IPS-20b (cell line): Measurements from ENCODE around the gene SMYD3.

Experiments
- H3K27ac ChIP-seq: one replicate; pipeline ENCODE4 v1.5.1; 2013; ENCODE audit warnings: low read length
- H3K27me3 ChIP-seq: 2 replicates; pipeline ENCODE4 v1.6.1; 2013; ENCODE audit warnings: mild to moderate bottlenecking, low read length, inconsistent platforms; ENCODE audit not compliant: insufficient read depth
- H3K36me3 ChIP-seq: 2 replicates; pipeline ENCODE4 v1.6.1; 2013; ENCODE audit warnings: low read depth, mild to moderate bottlenecking, inconsistent platforms, low read length, moderate library complexity; ENCODE audit not compliant: insufficient read depth
- H3K4me1 ChIP-seq: 2 replicates; pipeline ENCODE4 v1.6.1; 2013; ENCODE audit warnings: mild to moderate bottlenecking, control low read depth, inconsistent platforms, low read length, moderate library complexity; ENCODE audit not compliant: insufficient read depth
- H3K4me3 ChIP-seq: 2 replicates; pipeline ENCODE4 v1.5.1; 2013; ENCODE audit warnings: mild to moderate bottlenecking, low read length, inconsistent platforms
- H3K9ac ChIP-seq: 2 replicates; pipeline ENCODE4 v1.6.1; 2013; ENCODE audit warnings: low read depth, mild to moderate bottlenecking, inconsistent platforms, low read length, moderate library complexity
- H3K9me3 ChIP-seq: 2 replicates; pipeline ENCODE4 v1.6.1; 2013; ENCODE audit warnings: mild to moderate bottlenecking, low read depth, low read length, inconsistent platforms; ENCODE audit not compliant: insufficient read depth

SMYD3 gene

DNA sequence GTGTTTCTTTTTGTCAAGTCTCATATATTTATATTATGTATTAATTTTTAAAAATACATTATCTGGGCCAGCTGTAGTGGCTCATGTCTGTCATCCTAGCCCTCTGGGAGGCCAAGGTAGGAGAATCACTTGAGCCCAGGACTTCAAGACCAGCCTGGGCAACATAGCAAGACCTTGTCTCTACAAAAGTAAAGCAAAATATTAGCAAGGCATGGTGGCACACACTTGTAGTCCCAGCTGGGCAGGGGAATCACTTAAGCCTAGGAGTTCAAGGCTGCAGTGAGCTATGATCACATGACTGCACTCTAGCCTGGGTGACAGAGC, 189.1 kb downstream of the SMYD3 start:
- Histone ChIP-seq H3K9ac (no peak overlapping the region), H3K9me3 (no peaks in the 10 kb centered on the region), H3K4me1 (peaks cover 2% of the 10 kb centered on the region; the same call in 1 of the 2 replicates), H3K36me3 (no peaks in the 10 kb centered on the region), H3K27me3 (no peaks in the 10 kb centered on the region), H3K27ac (no peak overlapping the region), H3K4me3 (no peak overlapping the region)

DNA sequence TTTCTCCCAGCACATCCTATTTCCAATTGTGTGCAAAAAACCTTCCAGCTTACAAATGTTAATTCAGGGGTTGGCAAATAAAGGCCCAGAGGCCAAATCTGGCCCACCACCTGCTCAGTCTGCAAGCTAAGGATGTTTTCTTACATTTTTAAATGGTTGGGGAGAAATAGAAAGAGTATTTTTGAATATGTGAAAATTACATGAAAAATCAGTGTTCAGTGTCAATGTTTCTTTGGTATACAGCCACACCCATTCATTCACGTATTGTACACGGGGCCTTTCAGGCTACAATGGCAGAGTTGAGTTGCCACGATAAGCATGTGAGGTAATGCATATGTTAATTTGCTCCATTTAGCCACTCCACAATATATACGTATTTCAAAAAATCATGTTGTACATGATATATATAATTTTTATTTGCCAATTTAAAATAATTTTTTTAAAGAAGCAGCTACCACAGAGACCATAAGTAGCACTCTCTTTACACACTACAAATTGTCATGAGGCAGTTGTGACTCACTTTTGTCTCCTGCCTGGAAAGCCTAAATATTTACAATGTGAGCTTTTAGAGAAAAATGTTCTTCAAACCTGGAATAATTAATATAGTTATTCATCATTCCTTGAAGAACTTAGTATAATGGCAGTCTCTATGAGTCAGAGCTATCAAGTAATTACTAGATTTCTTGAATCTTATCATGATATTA, 189.6 kb downstream of the SMYD3 start:
- Histone ChIP-seq H3K9me3 (no peaks in the 10 kb centered on the region), H3K27ac (no peak overlapping the region), H3K9ac (no peak overlapping the region), H3K4me3 (no peak overlapping the region), H3K4me1 (peaks cover 2% of the 10 kb centered on the region; the same call in 1 of the 2 replicates), H3K27me3 (no peaks in the 10 kb centered on the region), H3K36me3 (no peaks in the 10 kb centered on the region)

DNA sequence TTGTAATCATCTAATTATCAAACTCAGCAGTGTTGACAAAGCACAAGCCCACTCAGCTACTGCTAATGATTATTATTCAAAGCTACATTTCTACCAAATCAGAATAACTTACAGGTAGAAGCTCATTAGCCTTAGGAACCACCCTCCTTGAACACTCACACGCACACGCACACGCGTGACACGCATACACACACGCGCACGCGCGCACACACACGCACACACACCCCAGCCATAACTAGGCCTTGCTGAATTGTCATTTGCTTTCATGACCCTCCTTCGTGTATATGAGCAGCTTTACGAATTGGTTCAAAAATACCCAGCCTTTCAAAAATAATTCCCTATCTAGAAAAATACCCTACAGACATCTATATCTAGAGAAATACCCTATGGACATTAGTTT, 195.6 kb downstream of the SMYD3 start:
- no peaks in the 10 kb centered on the region for H3K27me3 ChIP-seq
- no peaks in the 10 kb centered on the region for H3K9me3 ChIP-seq
- H3K27ac ChIP-seq, result no peak overlapping the region
- no peaks in the 10 kb centered on the region for H3K36me3 ChIP-seq
- H3K9ac ChIP-seq, result no peak overlapping the region
- H3K4me1 ChIP-seq, result no peaks in the 10 kb centered on the region
- no peak overlapping the region for H3K4me3 ChIP-seq

DNA sequence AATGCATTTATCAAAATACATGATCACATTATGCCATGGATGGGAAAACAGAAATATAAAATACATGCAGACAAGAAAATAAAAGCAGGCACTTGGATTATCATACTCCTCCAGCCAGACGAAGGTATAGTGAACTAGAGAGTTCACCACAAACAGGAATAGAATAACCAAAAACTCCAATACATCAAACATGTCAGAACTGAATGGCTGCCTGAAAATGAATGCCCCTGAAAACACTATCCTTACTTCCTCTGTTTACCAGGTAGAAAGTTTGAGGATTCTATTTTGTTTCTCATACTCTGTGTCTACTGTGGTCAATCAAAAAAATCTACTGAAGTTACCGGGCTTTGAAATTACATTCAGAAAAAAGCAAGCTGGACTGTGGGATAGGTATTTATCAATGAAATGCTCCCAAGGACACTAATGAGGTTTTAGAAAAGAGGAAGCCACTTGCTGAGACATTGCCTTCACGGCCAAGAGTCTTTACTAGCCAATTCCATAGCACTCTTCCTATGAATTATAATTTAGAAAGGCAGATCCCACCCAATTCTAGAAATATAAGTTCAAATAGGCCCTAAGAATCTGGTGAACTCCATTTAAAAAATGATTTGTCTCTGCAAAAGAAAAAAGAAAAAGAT, 197.7 kb downstream of the SMYD3 start:
- peaks cover 7% of the 10 kb centered on the region; the same call in 1 of the 2 replicates for H3K4me1 ChIP-seq
- no peaks in the 10 kb centered on the region for H3K27me3 ChIP-seq
- no peak overlapping the region for H3K4me3 ChIP-seq
- no peaks in the 10 kb centered on the region for H3K9me3 ChIP-seq
- no peak overlapping the region for H3K9ac ChIP-seq
- H3K36me3 ChIP-seq, result no peaks in the 10 kb centered on the region
- no peak overlapping the region for H3K27ac ChIP-seq

DNA sequence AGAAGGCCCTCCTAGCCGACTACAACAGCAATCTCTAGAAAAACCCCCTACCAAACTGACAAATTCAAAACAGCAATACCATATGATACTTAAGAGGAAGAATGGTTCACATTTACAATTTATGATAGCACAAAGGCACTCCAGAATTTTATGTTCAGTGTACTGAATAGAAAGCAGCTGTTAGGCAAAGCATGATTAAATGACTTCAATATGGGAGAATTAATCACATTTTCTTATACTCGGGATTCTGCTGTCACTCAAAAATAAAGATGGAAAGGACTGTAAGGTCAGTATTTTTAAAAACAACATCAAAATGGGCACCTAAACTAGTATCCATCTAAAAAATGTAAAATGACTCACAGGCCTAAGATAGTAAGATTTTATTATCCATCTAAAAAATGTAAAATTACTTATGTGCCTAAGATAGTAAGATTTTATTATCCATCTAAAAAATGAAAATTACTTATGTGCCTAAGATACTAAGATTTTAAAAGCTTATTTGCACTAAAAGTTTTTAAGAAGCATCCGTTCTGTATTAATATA, 198.5 kb downstream of the SMYD3 start:
- H3K36me3 ChIP-seq, result no peaks in the 10 kb centered on the region
- peaks cover 9% of the 10 kb centered on the region; the same call in 1 of the 2 replicates for H3K4me1 ChIP-seq
- no peaks in the 10 kb centered on the region for H3K9me3 ChIP-seq
- H3K9ac ChIP-seq, result no peak overlapping the region
- no peak overlapping the region for H3K4me3 ChIP-seq
- H3K27me3 ChIP-seq, result no peaks in the 10 kb centered on the region
- H3K27ac ChIP-seq, result no peak overlapping the region

DNA sequence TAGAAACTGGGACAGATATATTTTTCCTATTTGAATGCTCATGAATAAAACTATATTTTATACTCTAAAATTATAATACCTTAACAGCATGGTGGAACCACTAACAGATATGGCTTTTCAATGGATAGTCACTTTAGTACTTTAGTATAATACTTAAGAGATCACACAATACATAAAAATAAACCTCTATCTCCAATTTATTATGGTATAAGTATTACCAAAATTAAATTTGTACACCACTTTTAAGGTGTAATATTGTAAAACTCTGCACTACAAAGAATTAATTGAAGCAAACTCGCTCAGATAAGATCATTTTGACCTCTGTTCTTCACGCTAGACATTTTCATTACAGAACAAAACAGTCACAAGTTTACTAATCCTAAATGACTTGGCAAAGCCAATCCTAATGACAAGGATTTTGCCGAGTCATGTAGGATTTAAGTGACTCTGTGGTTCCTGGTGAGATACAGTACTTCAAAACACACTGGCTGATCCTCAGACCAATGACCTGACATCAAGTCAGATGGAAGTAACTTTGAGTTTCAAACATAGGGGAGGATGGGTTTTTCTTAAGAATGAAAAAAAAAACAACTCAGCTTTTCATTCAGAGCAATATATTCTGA, 200.6 kb downstream of the SMYD3 start:
- Histone ChIP-seq H3K4me3 (no peak overlapping the region), H3K27me3 (no peaks in the 10 kb centered on the region), H3K4me1 (peaks cover 9% of the 10 kb centered on the region; the same call in 1 of the 2 replicates), H3K36me3 (no peaks in the 10 kb centered on the region), H3K9ac (no peak overlapping the region), H3K9me3 (no peaks in the 10 kb centered on the region), H3K27ac (no peak overlapping the region)

DNA sequence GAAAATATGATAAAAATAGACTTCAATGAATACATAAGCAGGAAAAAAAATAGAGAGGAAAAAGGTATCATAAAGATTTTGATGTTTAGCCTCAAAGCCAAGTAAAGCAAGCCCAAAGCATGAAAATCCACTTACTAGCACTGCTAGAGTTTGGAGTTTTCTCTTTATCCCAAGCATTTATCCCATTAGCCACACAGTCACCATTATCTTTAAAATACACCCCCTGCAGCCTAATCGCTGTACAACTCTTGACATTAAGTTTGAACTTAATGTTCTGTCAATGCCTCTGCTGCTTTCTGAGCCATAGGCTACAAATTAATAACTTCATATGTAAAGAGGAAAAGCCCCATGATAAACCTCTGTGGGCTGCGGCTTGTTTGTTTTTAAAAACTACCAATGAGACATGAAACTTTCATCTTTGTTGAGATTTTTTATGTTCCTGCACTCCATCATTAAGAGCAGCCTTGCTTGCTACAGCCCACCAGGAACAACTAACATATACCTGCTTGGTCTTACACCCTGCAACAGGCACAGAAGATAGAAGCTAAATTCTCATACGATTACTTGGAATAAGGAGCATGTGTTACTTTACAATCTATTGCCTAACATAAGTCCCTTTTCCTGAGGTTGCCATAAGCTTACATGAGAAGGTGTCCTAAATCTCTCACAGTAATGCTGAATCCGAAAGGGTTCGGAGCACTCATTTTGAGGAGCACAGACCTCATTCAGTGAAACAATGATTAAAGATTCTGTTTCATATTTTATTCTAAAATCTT, 202.4 kb downstream of the SMYD3 start:
- Histone ChIP-seq H3K27me3 (no peaks in the 10 kb centered on the region), H3K36me3 (no peaks in the 10 kb centered on the region), H3K9ac (no peak overlapping the region), H3K4me3 (no peak overlapping the region), H3K9me3 (no peaks in the 10 kb centered on the region), H3K27ac (no peak overlapping the region), H3K4me1 (peaks cover 9% of the 10 kb centered on the region; the same call in 1 of the 2 replicates)

DNA sequence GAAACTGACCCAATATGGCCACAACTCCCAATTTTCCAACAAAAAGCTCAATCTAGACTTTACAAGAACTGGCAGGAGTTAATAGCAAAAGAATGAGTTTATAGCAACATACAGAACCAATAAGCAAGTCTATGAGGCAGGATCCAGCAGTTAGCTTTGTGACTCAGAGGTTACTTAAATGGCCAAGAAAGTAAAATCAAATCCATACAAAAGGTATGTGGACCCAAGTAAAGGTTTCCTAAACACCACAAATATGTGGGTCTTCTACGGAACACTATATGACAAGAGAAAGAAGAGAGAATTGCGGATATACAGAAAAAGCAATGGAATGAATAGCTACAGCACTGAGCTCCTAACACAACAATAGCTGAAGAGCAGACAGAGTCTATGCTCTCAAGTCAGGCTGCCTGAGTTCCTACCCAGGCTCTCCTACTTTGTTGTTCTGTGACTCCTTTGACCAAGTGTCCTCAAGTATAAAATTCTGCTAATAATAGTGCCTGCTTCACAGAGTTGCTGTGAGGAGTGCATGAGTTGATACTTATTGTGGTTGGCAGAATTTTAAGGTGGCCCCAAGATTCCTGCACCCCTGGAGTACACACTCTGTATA, 204.3 kb downstream of the SMYD3 start:
- Histone ChIP-seq H3K27ac (no peak overlapping the region), H3K4me3 (no peak overlapping the region), H3K9ac (no peak overlapping the region), H3K9me3 (no peaks in the 10 kb centered on the region), H3K4me1 (peaks cover 9% of the 10 kb centered on the region; the same call in 1 of the 2 replicates), H3K36me3 (no peaks in the 10 kb centered on the region), H3K27me3 (no peaks in the 10 kb centered on the region)

DNA sequence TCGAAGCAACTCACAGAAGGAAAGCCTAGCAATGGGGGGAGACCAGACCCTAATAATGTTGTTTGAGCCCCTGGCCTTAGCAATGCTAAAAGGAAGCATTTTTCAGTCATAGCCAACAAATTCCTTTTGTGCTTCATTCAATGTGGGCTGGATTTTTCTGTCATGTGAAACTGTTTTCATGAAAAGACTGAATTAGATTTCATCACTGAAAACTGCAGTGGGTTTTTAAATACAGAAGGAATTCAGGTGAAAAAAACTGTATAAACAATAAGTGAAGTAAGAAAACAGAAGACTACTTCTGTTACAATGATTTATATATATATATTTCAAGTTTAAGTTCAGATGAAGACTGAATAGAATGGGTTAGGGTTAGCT, 204.8 kb downstream of the SMYD3 start:
- no peak overlapping the region for H3K9ac ChIP-seq
- no peaks in the 10 kb centered on the region for H3K9me3 ChIP-seq
- no peaks in the 10 kb centered on the region for H3K36me3 ChIP-seq
- no peaks in the 10 kb centered on the region for H3K27me3 ChIP-seq
- peaks cover 9% of the 10 kb centered on the region; the same call in 1 of the 2 replicates for H3K4me1 ChIP-seq
- no peak overlapping the region for H3K27ac ChIP-seq
- no peak overlapping the region for H3K4me3 ChIP-seq

DNA sequence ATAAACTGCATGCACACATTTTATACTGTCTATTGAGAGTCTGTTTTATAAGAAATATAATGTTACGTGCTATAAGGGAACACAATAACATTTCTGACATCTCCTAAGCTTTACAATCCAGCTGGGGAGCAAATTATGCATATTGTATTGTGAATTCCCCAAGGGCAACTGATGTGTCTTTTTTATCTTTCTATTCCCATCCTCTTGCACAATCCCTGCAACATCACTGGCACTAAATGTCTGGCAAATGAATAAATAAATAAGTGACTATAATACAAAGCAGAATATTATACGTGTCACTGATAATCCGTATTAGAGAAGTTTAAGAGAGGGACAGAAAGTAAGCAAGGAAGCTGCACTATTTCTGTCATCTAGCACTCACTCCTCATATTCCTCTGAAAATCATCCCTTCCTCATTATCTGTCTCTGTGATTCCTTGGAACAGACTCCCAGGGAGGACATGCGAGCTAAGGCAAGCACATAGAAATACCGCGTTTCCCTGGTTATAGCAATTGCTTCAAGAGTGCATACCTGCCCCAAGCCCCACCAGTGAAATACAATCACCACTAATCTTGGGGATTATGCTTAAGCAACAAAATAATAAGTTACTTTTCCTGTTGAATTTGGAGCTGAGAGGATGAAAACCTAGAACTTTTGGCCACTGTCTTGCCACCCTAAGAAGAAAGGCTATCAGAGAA, 205.4 kb downstream of the SMYD3 start:
- Histone ChIP-seq H3K27me3 (no peaks in the 10 kb centered on the region), H3K9ac (no peak overlapping the region), H3K4me1 (peaks cover 9% of the 10 kb centered on the region; the same call in 1 of the 2 replicates), H3K4me3 (no peak overlapping the region), H3K9me3 (no peaks in the 10 kb centered on the region), H3K36me3 (no peaks in the 10 kb centered on the region), H3K27ac (no peak overlapping the region)
